DND-41 (cell line): Measurements from ENCODE around the gene PITPNC1.

Experiments
- EZH2 ChIP-seq: IDR thresholded peaks from 3 replicates; pipeline ENCODE4 v1.6.1; 2012; ENCODE audit warnings: borderline replicate concordance, low read depth, mild to moderate bottlenecking, moderate library complexity, low read length, inconsistent platforms; ENCODE audit not compliant: severe bottlenecking
- TF ChIP-seq, protein P1 (sequence below): IDR thresholded peaks from 2 replicates; pipeline ENCODE4 v1.5.1; 2012; ENCODE audit warnings: borderline replicate concordance, low read length, moderate library complexity, mild to moderate bottlenecking; ENCODE audit not compliant: poor library complexity, severe bottlenecking; ENCODE audit errors: extremely low read depth

GRCh38 chr17:67412032-67412431 lies 35.0 kb downstream of the PITPNC1 start:
- TF ChIP-seq, protein P1, sequence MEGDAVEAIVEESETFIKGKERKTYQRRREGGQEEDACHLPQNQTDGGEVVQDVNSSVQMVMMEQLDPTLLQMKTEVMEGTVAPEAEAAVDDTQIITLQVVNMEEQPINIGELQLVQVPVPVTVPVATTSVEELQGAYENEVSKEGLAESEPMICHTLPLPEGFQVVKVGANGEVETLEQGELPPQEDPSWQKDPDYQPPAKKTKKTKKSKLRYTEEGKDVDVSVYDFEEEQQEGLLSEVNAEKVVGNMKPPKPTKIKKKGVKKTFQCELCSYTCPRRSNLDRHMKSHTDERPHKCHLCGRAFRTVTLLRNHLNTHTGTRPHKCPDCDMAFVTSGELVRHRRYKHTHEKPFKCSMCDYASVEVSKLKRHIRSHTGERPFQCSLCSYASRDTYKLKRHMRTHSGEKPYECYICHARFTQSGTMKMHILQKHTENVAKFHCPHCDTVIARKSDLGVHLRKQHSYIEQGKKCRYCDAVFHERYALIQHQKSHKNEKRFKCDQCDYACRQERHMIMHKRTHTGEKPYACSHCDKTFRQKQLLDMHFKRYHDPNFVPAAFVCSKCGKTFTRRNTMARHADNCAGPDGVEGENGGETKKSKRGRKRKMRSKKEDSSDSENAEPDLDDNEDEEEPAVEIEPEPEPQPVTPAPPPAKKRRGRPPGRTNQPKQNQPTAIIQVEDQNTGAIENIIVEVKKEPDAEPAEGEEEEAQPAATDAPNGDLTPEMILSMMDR, result no peak
- no peak for TF ChIP-seq EZH2
